Stimulated activated CD4-positive, alpha-beta T cell treated with anti-CD3 and anti-CD28 coated beads, Interleukin-4, amount 100 ng/mL, for 48 hours (primary cell): Measurements from ENCODE around the gene POLR2A.
A peak's percentile ranks its signal among the peaks of the same experiment; 100 is the strongest.
"Not testable (repeated sequence)": the region's sequence is repeated elsewhere in the genome, so short reads cannot be mapped to it uniquely, and the experiment has no call there.

Source experiments
- DNase-seq, 2 donors: peaks; one replicate each; pipeline ENCODE4 v3.0.0-alpha.2; 2020; ENCODE audit warnings: low read depth in 2 of 2

Gene POLR2A

GRCh38 chr17:7478276-7479212 lies 5.6 kb upstream of the POLR2A start:
- peak; percentile 42 to 48 for DNase-seq

GRCh38 chr17:7479213-7480088 lies 4.7 kb upstream of the POLR2A start, which contains the start of gene ZBTB4:
TSS of gene ZBTB4 (minus strand) at chr17:7479631. CDS start at chr17:7466801, 12,830 bp downstream.
- peak in 1 of 2 donors; percentile 43 for DNase-seq

- DNase-seq = no peak
These were observed 4.1 kb upstream of the POLR2A start for GRCh38 chr17:7480089-7480384.

- not testable (repeated sequence) for DNase-seq
These were observed 2.9 kb upstream of the POLR2A start, which contains the start of gene SLC35G6 for GRCh38 chr17:7481275-7481674. TSS of gene SLC35G6 (plus strand) at chr17:7481446. CDS start at chr17:7481517, 71 bp downstream.

GRCh38 chr17:7481842-7482741 lies 2.1 kb upstream of the POLR2A start:
- DNase-seq = not testable (repeated sequence)

GRCh38 chr17:7482742-7483088 lies 1.5 kb upstream of the POLR2A start:
- not testable (repeated sequence) for DNase-seq

GRCh38 chr17:7483255-7484066 lies 705 bp upstream of the POLR2A start:
- DNase-seq = peak; percentile 87 to 94

GRCh38 chr17:7484919-7485377 lies 782 bp downstream of the POLR2A start:
- DNase-seq = no peak

- no peak for DNase-seq
These were observed 2.0 kb downstream of the POLR2A start for GRCh38 chr17:7486181-7486580.

GRCh38 chr17:7490144-7490543 lies 6.0 kb downstream of the POLR2A start:
- DNase-seq = no peak

- DNase-seq = no peak
These were observed 7.4 kb downstream of the POLR2A start for GRCh38 chr17:7491583-7491982.

- DNase-seq = no peak
These were observed 9.8 kb downstream of the POLR2A start for GRCh38 chr17:7493941-7494340.

- DNase-seq = no peak
These were observed 11.8 kb downstream of the POLR2A start for GRCh38 chr17:7495906-7496434.

- no peak for DNase-seq
These were observed 12.5 kb downstream of the POLR2A start for GRCh38 chr17:7496470-7497183.

- no peak for DNase-seq
These were observed 13.1 kb downstream of the POLR2A start for GRCh38 chr17:7497228-7497627.

- no peak for DNase-seq
These were observed 13.5 kb downstream of the POLR2A start for GRCh38 chr17:7497636-7498035.

GRCh38 chr17:7499161-7499560 lies 15.0 kb downstream of the POLR2A start:
- no peak for DNase-seq

- no peak for DNase-seq
These were observed 17.6 kb downstream of the POLR2A start for GRCh38 chr17:7501729-7502128.

- no peak for DNase-seq
These were observed 18.1 kb downstream of the POLR2A start for GRCh38 chr17:7502171-7502847.
